OCI-LY1 (cell line): ENCODE data around the gene SPAG9.

ENCODE experiments used
- CTCF ChIP-seq: fragments of 200-600 bp; sonication (generic), shearing (Covaris generic); IDR thresholded peaks from 2 replicates; pipeline ENCODE4 v1.5.1; 2017; ENCODE audit warnings: mild to moderate bottlenecking, antibody characterized with exemption, low read length, moderate library complexity, mixed read lengths
- EZH2 ChIP-seq: fragments of 200-600 bp; sonication (generic), shearing (Covaris generic); IDR thresholded peaks from 2 replicates; pipeline ENCODE4 v1.8.0; 2017; ENCODE audit warnings: borderline replicate concordance, mixed run types, mild to moderate bottlenecking, antibody characterized with exemption, low read length, moderate library complexity, mixed read lengths

DNA sequence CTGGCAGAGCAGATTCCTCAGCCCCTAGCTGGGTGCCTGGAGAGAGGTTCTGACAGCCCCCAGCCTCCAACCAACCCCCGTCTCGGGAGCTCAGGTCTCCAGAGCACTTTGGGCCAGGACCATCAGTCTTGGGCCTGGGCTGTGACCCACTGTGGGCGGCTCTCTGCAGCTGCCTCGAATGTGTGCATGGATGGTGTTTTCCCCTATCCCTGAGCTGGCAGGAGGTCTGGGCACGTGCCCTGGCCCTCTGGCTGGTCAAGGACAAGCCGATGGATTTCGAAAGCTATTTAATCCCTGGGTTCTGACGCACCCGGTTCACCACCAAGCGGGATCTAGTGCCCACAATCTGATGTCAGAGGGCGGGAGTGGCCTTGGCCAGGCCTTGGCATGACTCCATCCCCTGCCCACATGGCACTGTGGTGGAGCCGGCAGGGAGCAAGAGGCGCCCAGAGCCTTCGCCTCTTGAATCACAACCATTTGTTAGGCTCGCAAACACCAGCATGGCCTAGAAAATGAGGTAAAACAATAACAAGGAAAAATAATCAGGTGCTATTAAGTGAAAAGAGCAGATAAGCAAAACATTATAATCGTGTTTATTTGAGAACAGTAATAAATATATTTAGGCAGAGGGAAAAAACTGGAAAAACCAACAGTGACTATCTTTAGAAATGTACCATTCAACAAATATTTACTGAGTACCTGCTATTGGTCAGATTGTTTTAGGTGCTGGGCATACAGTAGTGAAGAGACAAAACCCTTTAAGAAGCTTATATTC is 185.3 kb downstream of the SPAG9 start:
- TF ChIP-seq CTCF: no peak
- no peak for TF ChIP-seq EZH2
